GM12878 (cell line): ENCODE measurements around the gene UGT1A7. TPM values are rescaled to one million over a fixed set of nuclear protein-coding genes. Genes with fewer than 3 reads are reported as not detected.

Experiments
- ATAC-seq: fragments of 200-7000 bp; cut with Tn5 transposase; 3 replicates; pipeline ENCODE4 v1.9.1; 2020; ENCODE audit warnings: mild to moderate bottlenecking, moderate library complexity
- BruUV-seq: library from RNA; stranded (reverse); fragments of 400-500 nt; replicated peaks from 2 replicates; lab custom pipeline; 2021; lab: Mats Ljungman, UMichigan
- CTCF ChIA-PET: fragments of 300-600 bp; sonication (Branson Sonifier 250); formaldehyde crosslinking; extraction: SDS; loops from one replicate; lab custom pipeline; 2021; ENCODE audit warnings: inconsistent platforms; lab: Yijun Ruan, JAX
- POLR2A ChIA-PET: fragments of 350-600 bp; formaldehyde crosslinking; extraction: SDS; loops from one replicate; lab custom pipeline; 2021; ENCODE audit warnings: inconsistent platforms; lab: Charles Lee
- RAD21 ChIA-PET: fragments of 300-600 bp; sonication (Branson Sonifier 250); formaldehyde crosslinking; loops from one replicate; lab custom pipeline; 2023; ENCODE audit warnings: antibody characterized with exemption; ENCODE audit not compliant: unreplicated experiment; lab: Charles Lee
- SMC1A ChIA-PET: fragments of 300-600 bp; sonication (Branson Sonifier 250); formaldehyde crosslinking; loops from one replicate; lab custom pipeline; 2023; ENCODE audit not compliant: unreplicated experiment, uncharacterized antibody; lab: Charles Lee
- DNase-seq: peaks from one replicate; pipeline ENCODE4 v3.0.0-alpha.2; 2011; ENCODE audit warnings: low read depth, low spot score
- FAIRE-seq: peaks from 3 replicates; lab custom pipeline; 2011; peaks lifted over from hg19 to GRCh38; lab: Jason Lieb, UNC
- H2AFZ ChIP-seq: 2 replicates; pipeline ENCODE4 v1.6.0; 2011; ENCODE audit warnings: low read depth, low read length, control low read depth; ENCODE audit not compliant: control insufficient read depth
- H3K27ac ChIP-seq: 2 replicates; pipeline ENCODE4 v1.5.1; 2011; ENCODE audit warnings: control low read depth; ENCODE audit not compliant: control insufficient read depth, insufficient read depth
- H3K27me3 ChIP-seq, 2 experiments: replicated peaks in 1 of 2; 2 replicates each; pipeline versions ENCODE4 v1.6.0 to v1.6.1; 2011; ENCODE audit warnings: low read length in 1 of 2; ENCODE audit not compliant: control insufficient read depth in 2 of 2, insufficient read depth in 2 of 2
- H3K36me3 ChIP-seq, 2 experiments: 2 replicates each; pipeline ENCODE4 v1.5.1; 2011; ENCODE audit warnings: low read length in 1 of 2; ENCODE audit not compliant: control insufficient read depth in 2 of 2, insufficient read depth in 2 of 2
- H3K4me1 ChIP-seq: 2 replicates; pipeline ENCODE4 v1.6.1; 2011; ENCODE audit warnings: mild to moderate bottlenecking, low read length, moderate library complexity, mixed read lengths; ENCODE audit not compliant: control insufficient read depth, insufficient read depth
- H3K4me2 ChIP-seq: 2 replicates; pipeline ENCODE4 v1.6.0; 2011; ENCODE audit warnings: control low read depth; ENCODE audit not compliant: control insufficient read depth, insufficient read depth
- H3K4me3 ChIP-seq: fragments of 200-600 bp; sonication (generic); 2 replicates; pipeline ENCODE4 v1.5.1; 2016
- H3K79me2 ChIP-seq: 2 replicates; pipeline ENCODE4 v1.6.0; 2011; ENCODE audit warnings: low read length; ENCODE audit not compliant: control insufficient read depth, insufficient read depth
- H3K9ac ChIP-seq: 2 replicates; pipeline ENCODE4 v1.8.0; 2011; ENCODE audit warnings: low read length, control low read depth, mixed read lengths; ENCODE audit not compliant: control insufficient read depth, insufficient read depth
- H3K9me3 ChIP-seq: replicated peaks from 3 replicates; pipeline ENCODE4 v1.5.1; 2011; ENCODE audit warnings: mild to moderate bottlenecking, low read length; ENCODE audit not compliant: control insufficient read depth, insufficient read depth
- H4K20me1 ChIP-seq: 2 replicates; pipeline ENCODE4 v1.6.0; 2011; ENCODE audit not compliant: control insufficient read depth, insufficient read depth
- ATF3 ChIP-seq: IDR thresholded peaks from 2 replicates; pipeline ENCODE4 v1.6.1; 2011; ENCODE audit warnings: low read depth, mild to moderate bottlenecking, low read length, moderate library complexity, borderline replicate concordance; ENCODE audit errors: extremely low read depth
- ATF7 ChIP-seq: fragments of 450-650 bp; IDR thresholded peaks from 2 replicates; pipeline ENCODE4 v1.6.1; 2016; ENCODE audit warnings: low read depth, mild to moderate bottlenecking
- BCL3 ChIP-seq: IDR thresholded peaks from 2 replicates; pipeline ENCODE4 v1.6.1; 2011; ENCODE audit warnings: borderline replicate concordance, low read depth, mild to moderate bottlenecking, moderate library complexity, low read length; ENCODE audit not compliant: insufficient read depth, poor library complexity, severe bottlenecking
- FOXK2 ChIP-seq: fragments of 450-650 bp; IDR thresholded peaks from 2 replicates; pipeline ENCODE4 v1.6.1; 2017; ENCODE audit warnings: mild to moderate bottlenecking, moderate library complexity
- GATAD2B ChIP-seq: fragments of 450-650 bp; conservative IDR thresholded peaks from 2 replicates; pipeline ENCODE4 v1.6.1; 2017; ENCODE audit warnings: low read depth, mild to moderate bottlenecking, moderate library complexity
- IKZF2 ChIP-seq, 2 experiments: fragments of 450-650 bp; IDR thresholded peaks; 2 replicates each; pipeline ENCODE4 v1.6.1; 2017; ENCODE audit warnings: mild to moderate bottlenecking in 2 of 2, moderate library complexity in 2 of 2
- IRF5 ChIP-seq: fragments of 450-650 bp; IDR thresholded peaks from 2 replicates; pipeline ENCODE4 v1.6.1; 2017; ENCODE audit warnings: borderline replicate concordance
- POU2F2 ChIP-seq: IDR thresholded peaks from 3 replicates; pipeline ENCODE4 v1.6.1; 2011; ENCODE audit warnings: low read depth, mild to moderate bottlenecking, low read length, borderline replicate concordance
- RELB ChIP-seq: fragments of 450-650 bp; IDR thresholded peaks from 2 replicates; pipeline ENCODE4 v1.6.1; 2017; ENCODE audit warnings: low read depth, mild to moderate bottlenecking, moderate library complexity
- SP1 ChIP-seq: IDR thresholded peaks from one replicate; pipeline ENCODE4 v1.6.1; 2011; ENCODE audit warnings: low read depth, low read length
- USF1 ChIP-seq: IDR thresholded peaks from 2 replicates; pipeline ENCODE4 v1.6.1; 2011; ENCODE audit warnings: borderline replicate concordance, low read depth, mild to moderate bottlenecking, moderate library complexity, mixed read lengths, low read length; ENCODE audit not compliant: insufficient read depth; ENCODE audit errors: extremely low read length
- WRNIP1 ChIP-seq: IDR thresholded peaks from 2 replicates; pipeline ENCODE4 v1.6.1; 2011; ENCODE audit warnings: low read depth, low read length, improper control_type of control experiment, borderline replicate concordance
- ZBED1 ChIP-seq: IDR thresholded peaks from 2 replicates; pipeline ENCODE4 v1.6.1; 2016; ENCODE audit warnings: borderline replicate concordance
- WGBS: methylation state at CpG from one replicate; pipeline ENCODE4 v1.1.6; 2016; ENCODE audit warnings: low lambda C conversion rate; ENCODE audit not compliant: insufficient replicate concordance, insufficient coverage; ENCODE audit errors: missing lambda C conversion rate; 5-methylcytosine and 5-hydroxymethylcytosine counted together
- in situ Hi-C: fragments of 300-500 bp; cut with MboI; formaldehyde crosslinking; loops from 9 replicates; pipeline ENCODE4 v1.14.3; 2018; ENCODE audit warnings: mixed read lengths
- intact Hi-C: fragments of 100-400 bp; cut with micrococcal nuclease; formaldehyde crosslinking; loops from one replicate; pipeline ENCODE4 v1.14.2; 2022; ENCODE audit not compliant: unreplicated experiment
- polyA plus RNA-seq, 11 experiments: library from polyadenylated mRNA; depleted of rRNA in 4 of 11; unstranded in 6 of 11; stranded (reverse) in 5 of 11; fragments of >200 nt; fragmentation: Nextera tagmentation in 4 of 11; fragmentation: Illumina TruSeq in 1 of 11; extraction: Ambion mirVana in 4 of 11; extraction: Trizol in 1 of 11; gene quantifications; 1 replicate in 1 of 11; 2 replicates in 10 of 11; pipeline versions ENCODE4 v1.2.1 to v1.2.3, GENCODE V29; 2011 to 2016; ENCODE audit warnings: inconsistent platforms in 2 of 11, missing spikeins in 2 of 11, low read depth in 1 of 11
- total RNA-seq, 4 experiments: library from RNA; depleted of rRNA in 3 of 4; stranded (reverse); fragments of >200 nt in 3 of 4; fragmentation: Illumina TruSeq in 1 of 4; extraction: Trizol in 1 of 4; gene quantifications; 2 replicates each; pipeline versions ENCODE4 v1.2.1 to v1.2.3, GENCODE V29; 2013 to 2021

The UGT1A7 gene
- total and polyA plus RNA-seq, 10 of the 15 experiments (the other 5 are each of a cell fraction or from before 2014, with no cell fraction given), result not detected

GRCh38 chr2:233798335-233799086 is 116.8 kb downstream of the UGT1A7 start (continued):
- no peak for TF ChIP-seq WRNIP1
- no peak for TF ChIP-seq ATF7
- no peak for TF ChIP-seq BCL3
- no peak for TF ChIP-seq IKZF2 (IDR thresholded peaks at IDR 0.05)
- no peak for TF ChIP-seq IRF5
- no peak for TF ChIP-seq POU2F2
- TF ChIP-seq ATF3, result no peak
- TF ChIP-seq, all 136 proteins: peak for 0

- Histone ChIP-seq H3K36me3 (no peaks in the 10 kb centered on the region), H3K27me3 (no peaks in the 10 kb centered on the region; a peak in 1 of 4 replicates), H3K4me2 (no peak overlapping the region), H3K79me2 (no peaks in the 10 kb centered on the region), H4K20me1 (no peaks in the 10 kb centered on the region), H3K4me3 (no peak overlapping the region), H3K4me1 (no peaks in the 10 kb centered on the region), H3K9me3 (no peaks in the 10 kb centered on the region), H2AFZ (no peak overlapping the region), H3K27ac (no peak overlapping the region), H3K9ac (no peak overlapping the region)
- WGBS, result 25% methylated on average over 7 of the region's 7 CpGs
- ChIA-PET CTCF (no interaction called here), POLR2A (no interaction called here), SMC1A (no interaction called here), RAD21 (no interaction called here)
- no peak for ATAC-seq
- in situ Hi-C loops, result no loop called here
- BruUV-seq, result no TSS peak
- FAIRE-seq, result no peak
- DNase-seq, result no peak
- intact Hi-C loops, result no loop called here
- TF ChIP-seq ZBED1 (no peak), SP1 (no peak), GATAD2B (no peak), ATF7 (no peak), RELB (no peak), USF1 (no peak), FOXK2 (no peak)
These were observed 117.5 kb downstream of the UGT1A7 start for GRCh38 chr2:233799087-233799665.
